Measurements from ENCODE around the gene RIMKLA. TPM values are rescaled to one million over a fixed set of nuclear protein-coding genes. Genes with fewer than 3 reads are reported as not detected.

The RIMKLA gene
- total and polyA plus RNA-seq, 2 donors (not counting 3 experiments of a cell fraction or from before 2014, with no cell fraction given) = 0.01 TPM; not detected in 1

DNA sequence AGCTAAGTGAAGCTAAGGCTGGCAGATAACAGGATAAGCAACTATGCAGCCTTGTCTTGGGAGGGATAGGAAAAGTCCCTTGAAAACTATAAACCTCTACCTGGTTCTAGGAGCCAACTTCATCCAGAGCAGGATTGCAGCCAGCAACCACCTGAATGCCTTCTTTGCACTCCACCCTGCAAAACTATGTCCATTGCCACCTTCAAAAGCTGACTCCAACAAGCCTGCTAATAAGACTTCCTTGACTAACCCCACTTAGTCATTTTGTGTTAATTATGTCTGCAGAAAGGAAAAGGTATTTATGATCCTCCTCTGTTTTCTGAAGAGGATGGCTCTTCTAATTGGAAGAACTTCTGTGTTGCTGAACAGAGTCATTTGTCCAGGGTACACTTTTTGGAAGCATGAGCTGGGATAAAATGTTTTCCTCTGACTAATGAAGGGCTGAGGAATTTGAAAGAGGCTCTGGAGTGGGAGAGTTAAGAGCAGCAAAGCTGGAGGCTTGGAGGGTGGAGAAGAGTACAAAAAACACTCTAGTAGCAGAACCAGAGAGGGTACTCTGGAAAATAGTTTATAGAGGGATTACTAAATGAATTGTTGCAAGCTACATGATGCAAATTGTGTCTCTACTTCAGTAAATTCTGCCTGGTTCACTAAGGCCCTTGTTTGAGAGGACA lies 9.6 kb upstream of the RIMKLA start:
- TF ChIP-seq, protein P1, sequence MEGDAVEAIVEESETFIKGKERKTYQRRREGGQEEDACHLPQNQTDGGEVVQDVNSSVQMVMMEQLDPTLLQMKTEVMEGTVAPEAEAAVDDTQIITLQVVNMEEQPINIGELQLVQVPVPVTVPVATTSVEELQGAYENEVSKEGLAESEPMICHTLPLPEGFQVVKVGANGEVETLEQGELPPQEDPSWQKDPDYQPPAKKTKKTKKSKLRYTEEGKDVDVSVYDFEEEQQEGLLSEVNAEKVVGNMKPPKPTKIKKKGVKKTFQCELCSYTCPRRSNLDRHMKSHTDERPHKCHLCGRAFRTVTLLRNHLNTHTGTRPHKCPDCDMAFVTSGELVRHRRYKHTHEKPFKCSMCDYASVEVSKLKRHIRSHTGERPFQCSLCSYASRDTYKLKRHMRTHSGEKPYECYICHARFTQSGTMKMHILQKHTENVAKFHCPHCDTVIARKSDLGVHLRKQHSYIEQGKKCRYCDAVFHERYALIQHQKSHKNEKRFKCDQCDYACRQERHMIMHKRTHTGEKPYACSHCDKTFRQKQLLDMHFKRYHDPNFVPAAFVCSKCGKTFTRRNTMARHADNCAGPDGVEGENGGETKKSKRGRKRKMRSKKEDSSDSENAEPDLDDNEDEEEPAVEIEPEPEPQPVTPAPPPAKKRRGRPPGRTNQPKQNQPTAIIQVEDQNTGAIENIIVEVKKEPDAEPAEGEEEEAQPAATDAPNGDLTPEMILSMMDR (IDR thresholded peaks at IDR 0.05; ENCODE audit: extremely low read depth in 1 of 2, insufficient read depth in 1 of 2, low read depth in 1 of 2, low read length in 2 of 2) = no peak
- TF ChIP-seq JUN (IDR thresholded peaks at IDR 0.05; ENCODE audit: borderline replicate concordance, insufficient read depth, insufficient read length, low read depth) (no peak), GATA2 (IDR thresholded peaks at IDR 0.05; ENCODE audit: insufficient read depth, insufficient read length, low read depth, low read length) (no peak), FOS (IDR thresholded peaks at IDR 0.05; ENCODE audit: borderline replicate concordance, insufficient read depth, low read length) (no peak), POLR2A (IDR thresholded peaks at IDR 0.05; ENCODE audit: low read depth, low read length) (no peak), MYC (IDR thresholded peaks at IDR 0.05; ENCODE audit: low read depth, low read length) (no peak), EZH2 (IDR thresholded peaks at IDR 0.05; ENCODE audit: borderline replicate concordance, low read depth, low read length, severe bottlenecking) (no peak), POLR2AphosphoS5 (IDR thresholded peaks at IDR 0.05; ENCODE audit: insufficient read depth, low read depth, low read length) (no peak)
- TF ChIP-seq, protein P2, sequence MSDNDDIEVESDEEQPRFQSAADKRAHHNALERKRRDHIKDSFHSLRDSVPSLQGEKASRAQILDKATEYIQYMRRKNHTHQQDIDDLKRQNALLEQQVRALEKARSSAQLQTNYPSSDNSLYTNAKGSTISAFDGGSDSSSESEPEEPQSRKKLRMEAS (IDR thresholded peaks at IDR 0.05; ENCODE audit: insufficient read depth, insufficient read length) = no peak
- no peak overlapping the region for H3K4me2 ChIP-seq (ENCODE audit: insufficient read depth, low read length)
- H3K79me2 ChIP-seq (ENCODE audit: control insufficient read depth, insufficient read depth, low read length) = no peaks in the 10 kb centered on the region
- intact Hi-C loops (cut with micrococcal nuclease) = no loop called here
- dilution Hi-C loops (cut with MboI; ENCODE audit: extremely low pct_ligation_motif_present, low sequenced_read_pairs) = no loop called here
- H4K20me1 ChIP-seq (replicated peaks; ENCODE audit: control insufficient read depth, extremely low read depth, insufficient read depth, low read length) = no peaks in the 10 kb centered on the region
- FAIRE-seq (no peak), DNase-seq (ENCODE audit: low read depth, low spot score) (no peak)
- H3K27ac ChIP-seq (ENCODE audit: insufficient read depth, low read depth, low read length) = no peak overlapping the region
- H3K36me3 ChIP-seq (ENCODE audit: control insufficient read depth in 2 of 2, extremely low read depth in 1 of 2, insufficient read depth in 2 of 2, low read length in 2 of 2) = no peaks in the 10 kb centered on the region
- CTCF ChIA-PET = no interaction called here
- H3K9ac ChIP-seq (replicated peaks; ENCODE audit: extremely low read depth, insufficient read depth, low read length) = no peak overlapping the region
- H3K4me3 ChIP-seq (replicated peaks in 1 of 3; ENCODE audit: insufficient read depth in 1 of 3, low read depth in 1 of 3, low read length in 3 of 3) = no peak overlapping the region
- no peak overlapping the region for H2AFZ ChIP-seq (ENCODE audit: low read depth, low read length)
- H3K27me3 ChIP-seq (ENCODE audit: control insufficient read depth in 2 of 2, insufficient read depth in 2 of 2, low read length in 2 of 2) = peaks cover 12 to 13% of the 10 kb centered on the region in 2 experiments
- no peaks in the 10 kb centered on the region for H3K4me1 ChIP-seq (ENCODE audit: control insufficient read depth, extremely low read depth, insufficient read depth, low read length)
- H3K9me1 ChIP-seq (replicated peaks; ENCODE audit: control insufficient read depth, extremely low read depth, insufficient read depth, low read length) = no peaks in the 10 kb centered on the region
- H3K9me3 ChIP-seq (replicated peaks; ENCODE audit: control insufficient read depth, insufficient read depth, low read length) = no peaks in the 10 kb centered on the region
- BruUV-seq (replicated peaks) = no TSS peak
- POLR2A ChIA-PET = no interaction called here
